ENCODE results near the gene AHRR. TPM values are rescaled to one million over a fixed set of nuclear protein-coding genes. Genes with fewer than 3 reads are reported as not detected.

The AHRR gene
- total RNA-seq, 2 donors from 2014 or later: 1.9 to 2.1 TPM

DNA sequence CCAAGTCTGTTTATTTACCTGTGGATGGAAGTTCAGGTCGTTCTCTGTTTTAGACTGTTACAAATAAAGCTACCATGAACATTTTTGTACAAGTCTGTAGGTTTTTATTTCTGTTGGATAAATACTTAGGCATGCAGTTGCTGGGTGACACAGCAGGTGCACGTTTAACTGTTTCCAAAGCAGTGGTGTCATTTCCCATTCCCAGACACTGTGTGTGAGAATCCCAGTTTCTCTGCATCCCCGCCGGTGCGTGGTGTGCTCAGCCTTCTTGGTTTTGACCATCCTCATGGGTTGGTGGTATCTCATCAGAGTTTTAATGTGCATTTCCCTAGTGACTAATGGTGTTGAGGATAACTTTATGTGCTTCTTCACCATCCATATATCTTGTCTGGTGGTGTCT, 27.2 kb downstream of the AHRR start:
- Histone ChIP-seq H3K27me3 (no peaks in the 10 kb centered on the region), H3K9ac (ENCODE audit: low read depth in 2 of 2, low read length in 2 of 2) (no peak overlapping the region), H3K27ac (no peak overlapping the region), H3K4me1 (no peaks in the 10 kb centered on the region), H3K36me3 (no peaks in the 10 kb centered on the region), H3K9me3 (no peaks in the 10 kb centered on the region), H3K4me3 (no peak overlapping the region)
- intact Hi-C loops (cut with DNase I): no loop called here
- TF ChIP-seq, protein P1, sequence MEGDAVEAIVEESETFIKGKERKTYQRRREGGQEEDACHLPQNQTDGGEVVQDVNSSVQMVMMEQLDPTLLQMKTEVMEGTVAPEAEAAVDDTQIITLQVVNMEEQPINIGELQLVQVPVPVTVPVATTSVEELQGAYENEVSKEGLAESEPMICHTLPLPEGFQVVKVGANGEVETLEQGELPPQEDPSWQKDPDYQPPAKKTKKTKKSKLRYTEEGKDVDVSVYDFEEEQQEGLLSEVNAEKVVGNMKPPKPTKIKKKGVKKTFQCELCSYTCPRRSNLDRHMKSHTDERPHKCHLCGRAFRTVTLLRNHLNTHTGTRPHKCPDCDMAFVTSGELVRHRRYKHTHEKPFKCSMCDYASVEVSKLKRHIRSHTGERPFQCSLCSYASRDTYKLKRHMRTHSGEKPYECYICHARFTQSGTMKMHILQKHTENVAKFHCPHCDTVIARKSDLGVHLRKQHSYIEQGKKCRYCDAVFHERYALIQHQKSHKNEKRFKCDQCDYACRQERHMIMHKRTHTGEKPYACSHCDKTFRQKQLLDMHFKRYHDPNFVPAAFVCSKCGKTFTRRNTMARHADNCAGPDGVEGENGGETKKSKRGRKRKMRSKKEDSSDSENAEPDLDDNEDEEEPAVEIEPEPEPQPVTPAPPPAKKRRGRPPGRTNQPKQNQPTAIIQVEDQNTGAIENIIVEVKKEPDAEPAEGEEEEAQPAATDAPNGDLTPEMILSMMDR (IDR thresholded peaks at IDR 0.05): no peak
- no peak for DNase-seq

DNA sequence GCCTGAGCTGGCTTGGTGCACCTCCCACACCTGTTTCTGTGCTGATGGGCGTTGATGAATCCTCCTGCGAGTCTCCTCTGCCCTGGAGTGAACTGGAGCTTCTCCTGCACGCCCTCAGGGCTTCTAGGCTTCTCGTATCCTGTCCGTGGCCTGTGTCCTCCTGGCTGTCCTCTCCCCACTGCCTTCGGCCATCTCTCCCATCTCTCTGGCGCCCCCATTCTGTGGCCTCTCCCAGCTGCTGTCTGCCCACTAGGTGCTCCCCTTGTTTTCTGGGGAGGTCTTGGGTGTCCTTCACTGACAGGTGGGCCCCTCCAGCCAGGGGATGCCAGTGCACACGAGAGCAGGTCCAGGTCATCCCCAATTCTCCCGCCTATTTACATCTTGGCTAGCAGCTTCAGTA, 28.8 kb downstream of the AHRR start:
- no peak for DNase-seq
- H3K9ac ChIP-seq (ENCODE audit: low read depth in 2 of 2, low read length in 2 of 2): no peak overlapping the region
- H3K9me3 ChIP-seq: no peaks in the 10 kb centered on the region
- intact Hi-C loops (cut with DNase I): no loop called here
- no peak overlapping the region for H3K27ac ChIP-seq
- H3K4me1 ChIP-seq: no peaks in the 10 kb centered on the region
- TF ChIP-seq, protein P1 (IDR thresholded peaks at IDR 0.05): no peak
- no peaks in the 10 kb centered on the region for H3K36me3 ChIP-seq
- no peaks in the 10 kb centered on the region for H3K27me3 ChIP-seq
- no peak overlapping the region for H3K4me3 ChIP-seq

GRCh38 chr5:351084-351920, 29.8 kb downstream of the AHRR start:
- intact Hi-C loops (cut with DNase I): no loop called here
- TF ChIP-seq, protein P1 (IDR thresholded peaks at IDR 0.05): no peak
- DNase-seq: no peak
- H3K9ac ChIP-seq (ENCODE audit: low read depth in 2 of 2, low read length in 2 of 2): no peak overlapping the region
- no peak overlapping the region for H3K27ac ChIP-seq
- no peaks in the 10 kb centered on the region for H3K9me3 ChIP-seq
- no peaks in the 10 kb centered on the region for H3K36me3 ChIP-seq
- no peak overlapping the region for H3K4me3 ChIP-seq
- no peaks in the 10 kb centered on the region for H3K4me1 ChIP-seq
- no peaks in the 10 kb centered on the region for H3K27me3 ChIP-seq

- Histone ChIP-seq H3K4me3 (no peak overlapping the region), H3K9me3 (no peaks in the 10 kb centered on the region), H3K36me3 (no peaks in the 10 kb centered on the region), H3K27ac (no peak overlapping the region), H3K4me1 (no peaks in the 10 kb centered on the region), H3K27me3 (no peaks in the 10 kb centered on the region), H3K9ac (ENCODE audit: low read depth in 2 of 2, low read length in 2 of 2) (no peak overlapping the region)
- DNase-seq: no peak
- TF ChIP-seq, protein P1 (IDR thresholded peaks at IDR 0.05): no peak
- intact Hi-C loops (cut with DNase I): no loop called here
Measured at GRCh38 chr5:351921-352245, 30.4 kb downstream of the AHRR start.

- no peaks in the 10 kb centered on the region for H3K36me3 ChIP-seq
- no peak overlapping the region for H3K9ac ChIP-seq (ENCODE audit: low read depth in 2 of 2, low read length in 2 of 2)
- H3K9me3 ChIP-seq: no peaks in the 10 kb centered on the region
- TF ChIP-seq, protein P1 (IDR thresholded peaks at IDR 0.05): no peak
- DNase-seq: no peak
- no peak overlapping the region for H3K4me3 ChIP-seq
- intact Hi-C loops (cut with DNase I): no loop called here
- H3K4me1 ChIP-seq: no peaks in the 10 kb centered on the region
- no peaks in the 10 kb centered on the region for H3K27me3 ChIP-seq
- no peak overlapping the region for H3K27ac ChIP-seq
Measured at GRCh38 chr5:352639-353611, 31.4 kb downstream of the AHRR start.

All from colonic mucosa (tissue), 4 donors.